A673 (cell line): Measurements from ENCODE around the gene LMF1. TPM values are rescaled to one million over a fixed set of nuclear protein-coding genes. Genes with fewer than 3 reads are reported as not detected.
A peak's percentile ranks its signal among the peaks of the same experiment; 100 is the strongest.

Experiments
- BruUV-seq: library from RNA; stranded (reverse); fragments of 400-500 nt; replicated peaks from 2 replicates; lab custom pipeline; 2021; lab: Mats Ljungman, UMichigan
- CTCF ChIA-PET: fragments of 300-600 bp; sonication (Branson Sonifier 250); formaldehyde crosslinking; loops from one replicate; lab custom pipeline; 2022; ENCODE audit warnings: antibody characterized with exemption; lab: Charles Lee
- POLR2A ChIA-PET: fragments of 300-600 bp; sonication (Branson Sonifier 250); formaldehyde crosslinking; loops from one replicate; lab custom pipeline; 2022; ENCODE audit warnings: antibody characterized with exemption; ENCODE audit not compliant: low non-redundant PET; lab: Charles Lee
- DNase-seq: peaks from one replicate; pipeline ENCODE4 v3.0.0-alpha.2; 2015; ENCODE audit warnings: low spot score
- H3K27ac ChIP-seq: fragments of 200-600 bp; sonication (generic); 2 replicates; pipeline ENCODE4 v1.5.1; 2016; ENCODE audit warnings: mixed run types, low read depth, mild to moderate bottlenecking, mixed read lengths, antibody characterized with exemption, low read length; ENCODE audit not compliant: poor library complexity, severe bottlenecking
- H3K27me3 ChIP-seq: fragments of 200-600 bp; sonication (generic); replicated peaks from 2 replicates; pipeline ENCODE4 v1.6.1; 2017; ENCODE audit warnings: mixed run types, low read depth, mild to moderate bottlenecking, mixed read lengths, antibody characterized with exemption, low read length; ENCODE audit not compliant: insufficient read depth, poor library complexity
- H3K36me3 ChIP-seq: fragments of 200-600 bp; sonication (generic); 2 replicates; pipeline ENCODE4 v1.6.1; 2016; ENCODE audit warnings: mixed run types, mild to moderate bottlenecking, mixed read lengths, antibody characterized with exemption, low read length; ENCODE audit not compliant: insufficient read depth, poor library complexity, severe bottlenecking
- H3K4me1 ChIP-seq: fragments of 200-600 bp; sonication (generic); 2 replicates; pipeline ENCODE4 v1.6.1; 2017; ENCODE audit warnings: mixed run types, mild to moderate bottlenecking, mixed read lengths, antibody characterized with exemption, low read length; ENCODE audit not compliant: insufficient read depth, poor library complexity, severe bottlenecking
- H3K4me3 ChIP-seq: fragments of 200-600 bp; sonication (generic); 2 replicates; pipeline ENCODE4 v1.5.1; 2016; ENCODE audit warnings: low read depth, mixed run types, mild to moderate bottlenecking, mixed read lengths, low read length; ENCODE audit not compliant: poor library complexity, severe bottlenecking
- H3K9me3 ChIP-seq: fragments of 200-600 bp; sonication (generic); 2 replicates; pipeline ENCODE4 v1.6.1; 2016; ENCODE audit warnings: mixed run types, low read depth, mild to moderate bottlenecking, mixed read lengths, antibody characterized with exemption, low read length; ENCODE audit not compliant: poor library complexity, severe bottlenecking
- CTCF ChIP-seq: fragments of 300-800, 200-600 bp; sonication (generic); conservative IDR thresholded peaks from 2 replicates; pipeline ENCODE4 v1.5.1; 2017; ENCODE audit warnings: low read depth, mild to moderate bottlenecking, antibody characterized with exemption, low read length, moderate library complexity, mixed read lengths
- EZH2 ChIP-seq: fragments of 200-600 bp; sonication (generic); IDR thresholded peaks from 2 replicates; pipeline ENCODE4 v1.6.1; 2017; ENCODE audit warnings: borderline replicate concordance, low read depth, mild to moderate bottlenecking, mixed read lengths, antibody characterized with exemption, low read length; ENCODE audit not compliant: poor library complexity, severe bottlenecking
- intact Hi-C: fragments of 100-400 bp; cut with micrococcal nuclease; formaldehyde crosslinking; loops from one replicate; pipeline ENCODE4 v1.10.0; 2022; ENCODE audit not compliant: unreplicated experiment
- total RNA-seq: library from RNA; stranded (reverse); gene quantifications from 2 replicates; pipeline ENCODE4 v1.2.3, GENCODE V29; 2021

Gene LMF1
- total RNA-seq, 1 experiment from 2014 or later = 21.0 TPM

GRCh38 chr16:808085-808386, 162.7 kb downstream of the LMF1 start:
- TF ChIP-seq EZH2 (no peak), CTCF (no peak)
- POLR2A ChIA-PET = no interaction called here
- Histone ChIP-seq H3K9me3 (no peaks in the 10 kb centered on the region), H3K4me1 (no peaks in the 10 kb centered on the region), H3K27me3 (peaks cover 13% of the 10 kb centered on the region), H3K27ac (no peak overlapping the region), H3K36me3 (no peaks in the 10 kb centered on the region), H3K4me3 (peak overlapping the region; percentile 59)
- BruUV-seq = no TSS peak
- intact Hi-C loops = no loop called here
- no peak for DNase-seq
- CTCF ChIA-PET = interaction anchor here (0.6 to 0.7 kb wide), 2 partner anchors 227 to 247 kb away, joined by 3 to 5 read pairs; no protein-coding TSS in a partner anchor

- TF ChIP-seq EZH2 (no peak), CTCF (no peak)
- H3K4me1 ChIP-seq = no peaks in the 10 kb centered on the region
- H3K27ac ChIP-seq = peak overlapping the region; percentile 75
- ChIA-PET POLR2A (no interaction called here), CTCF (no interaction called here)
- H3K9me3 ChIP-seq = no peaks in the 10 kb centered on the region
- intact Hi-C loops = no loop called here
- DNase-seq = peak; percentile 85
- peak overlapping the region; percentile 59 for H3K4me3 ChIP-seq
- H3K27me3 ChIP-seq = peaks cover 19% of the 10 kb centered on the region
- no peaks in the 10 kb centered on the region for H3K36me3 ChIP-seq
- BruUV-seq = no TSS peak
These were observed 163.3 kb downstream of the LMF1 start for GRCh38 chr16:807347-808084.

GRCh38 chr16:805474-805873, 165.3 kb downstream of the LMF1 start:
- BruUV-seq = no TSS peak
- TF ChIP-seq CTCF = no peak
- no peak for TF ChIP-seq EZH2
- peaks cover 39% of the 10 kb centered on the region for H3K27me3 ChIP-seq
- POLR2A ChIA-PET = no interaction called here
- no peaks in the 10 kb centered on the region for H3K9me3 ChIP-seq
- no peak overlapping the region for H3K27ac ChIP-seq
- no peaks in the 10 kb centered on the region for H3K4me1 ChIP-seq
- no peaks in the 10 kb centered on the region for H3K36me3 ChIP-seq
- no peak overlapping the region for H3K4me3 ChIP-seq
- DNase-seq = no peak
- intact Hi-C loops = no loop called here
- CTCF ChIA-PET = no interaction called here
